WERI-Rb-1 (cell line): ENCODE measurements around the gene BMPR1A.
"Not testable (repeated sequence)": the region's sequence is repeated elsewhere in the genome, so short reads cannot be mapped to it uniquely, and the experiment has no call there.

Experiments used
- DNase-seq: peaks from one replicate; pipeline ENCODE4 v3.0.0-alpha.2; 2020
- H3K27ac ChIP-seq: fragments of 250-450 bp; sonication (Bioruptor Pico); 2 replicates; pipeline ENCODE4 v1.5.1; 2020; ENCODE audit warnings: mild to moderate bottlenecking, moderate library complexity
- H3K27me3 ChIP-seq: fragments of 250-450 bp; sonication (Bioruptor Pico); 2 replicates; pipeline ENCODE4 v1.5.1; 2021; ENCODE audit warnings: mild to moderate bottlenecking, low read depth, moderate library complexity; ENCODE audit not compliant: insufficient read depth, severe bottlenecking
- H3K36me3 ChIP-seq: fragments of 250-450 bp; sonication (Bioruptor Pico); 2 replicates; pipeline ENCODE4 v1.5.1; 2020; ENCODE audit warnings: mild to moderate bottlenecking, moderate library complexity
- H3K4me3 ChIP-seq: 2 replicates; pipeline ENCODE4 v1.5.1; 2011; ENCODE audit warnings: low read depth, mild to moderate bottlenecking, control low read depth, low read length
- H3K9me3 ChIP-seq: fragments of 250-450 bp; sonication (Bioruptor Pico); 2 replicates; pipeline ENCODE4 v1.5.1; 2021; ENCODE audit warnings: mild to moderate bottlenecking, moderate library complexity; ENCODE audit not compliant: severe bottlenecking
- CTCF ChIP-seq: IDR thresholded peaks from 2 replicates; pipeline ENCODE4 v1.5.1; 2011; ENCODE audit warnings: low read depth, mild to moderate bottlenecking, control low read depth, inconsistent platforms, low read length

Gene BMPR1A

GRCh38 chr10:86851328-86852207 is 95.1 kb downstream of the BMPR1A start:
- H3K27me3 ChIP-seq, result no peaks in the 10 kb centered on the region
- peaks cover 3% of the 10 kb centered on the region for H3K36me3 ChIP-seq
- H3K9me3 ChIP-seq, result no peaks in the 10 kb centered on the region
- DNase-seq, result no peak
- no peak overlapping the region for H3K27ac ChIP-seq
- H3K4me3 ChIP-seq, result no peak overlapping the region
- TF ChIP-seq CTCF, result no peak

GRCh38 chr10:86853582-86853981 is 97.2 kb downstream of the BMPR1A start:
- not testable (repeated sequence) for H3K27ac ChIP-seq, DNase-seq, H3K36me3 ChIP-seq, H3K4me3 ChIP-seq, H3K27me3 ChIP-seq, H3K9me3 ChIP-seq

GRCh38 chr10:86855513-86855912 is 99.1 kb downstream of the BMPR1A start:
- H3K4me3 ChIP-seq, result no peak overlapping the region
- TF ChIP-seq CTCF, result no peak
- H3K27me3 ChIP-seq, result no peaks in the 10 kb centered on the region
- DNase-seq, result no peak
- no peaks in the 10 kb centered on the region for H3K9me3 ChIP-seq
- H3K36me3 ChIP-seq, result peaks cover 11% of the 10 kb centered on the region
- H3K27ac ChIP-seq, result no peak overlapping the region

- TF ChIP-seq CTCF, result no peak
- DNase-seq, result no peak
- Histone ChIP-seq H3K36me3 (peaks cover 11% of the 10 kb centered on the region), H3K27ac (no peak overlapping the region), H3K4me3 (no peak overlapping the region), H3K27me3 (no peaks in the 10 kb centered on the region), H3K9me3 (no peaks in the 10 kb centered on the region)
Measured at GRCh38 chr10:86856156-86856555, 99.7 kb downstream of the BMPR1A start.

GRCh38 chr10:86857128-86857721 is 100.8 kb downstream of the BMPR1A start:
- no peak for DNase-seq
- H3K27me3 ChIP-seq, result no peaks in the 10 kb centered on the region
- no peak overlapping the region for H3K27ac ChIP-seq
- H3K36me3 ChIP-seq, result peaks cover 11% of the 10 kb centered on the region
- TF ChIP-seq CTCF, result no peak
- no peak overlapping the region for H3K4me3 ChIP-seq
- no peaks in the 10 kb centered on the region for H3K9me3 ChIP-seq

- H3K4me3 ChIP-seq, result no peak overlapping the region
- no peaks in the 10 kb centered on the region for H3K27me3 ChIP-seq
- H3K27ac ChIP-seq, result no peak overlapping the region
- no peak for DNase-seq
- no peaks in the 10 kb centered on the region for H3K9me3 ChIP-seq
- TF ChIP-seq CTCF, result no peak
- peaks cover 11% of the 10 kb centered on the region for H3K36me3 ChIP-seq
Measured at GRCh38 chr10:86858011-86858410, 101.6 kb downstream of the BMPR1A start.
